ENCODE data around the gene CH25H.
"Not testable (repeated sequence)": the region's sequence is repeated elsewhere in the genome, so short reads cannot be mapped to it uniquely, and the experiment has no call there.

CH25H gene

GRCh38 chr10:89207181-89207800 lies at the start of gene CH25H:
CH25H (minus strand) TSS chr10:89207317; CDS start chr10:89207292, 25 bp downstream.
- DNase-seq (ENCODE audit: low read depth, low spot score) = no peak

GRCh38 chr10:89256340-89256739 lies 49.2 kb upstream of the CH25H start:
- DNase-seq (ENCODE audit: low read depth, low spot score) = no peak

DNA sequence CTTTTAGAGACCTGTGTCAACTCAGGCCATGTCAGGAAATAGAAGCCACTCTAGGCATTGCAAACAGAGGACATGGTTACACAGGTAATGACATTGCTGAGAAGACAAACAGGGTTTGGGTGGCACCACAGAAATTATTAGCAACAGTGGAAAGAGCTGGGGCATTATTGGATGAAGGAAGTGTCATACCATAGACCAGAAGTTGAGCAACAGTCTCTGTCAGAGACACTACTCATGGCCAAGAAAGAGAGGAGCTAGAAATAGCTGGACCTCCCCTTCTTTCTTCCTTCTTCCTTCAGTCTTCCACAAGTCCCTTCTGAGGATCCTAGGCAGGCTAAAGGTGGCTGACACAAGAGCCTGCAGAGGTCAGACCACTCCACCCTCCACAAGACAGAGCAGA lies 48.7 kb upstream of the CH25H start:
- no peak for DNase-seq (ENCODE audit: low read depth, low spot score)

- not testable (repeated sequence) for DNase-seq (ENCODE audit: low read depth, low spot score)
Measured at GRCh38 chr10:89255091-89255579, 48.0 kb upstream of the CH25H start.

- DNase-seq (ENCODE audit: low read depth, low spot score) = no peak
Measured at GRCh38 chr10:89252225-89252585, 45.1 kb upstream of the CH25H start.

- peak; percentile 92 for DNase-seq (ENCODE audit: low read depth, low spot score)
Measured at GRCh38 chr10:89251409-89252224, 44.5 kb upstream of the CH25H start, which contains the start of gene LIPA. LIPA (minus strand) TSS chr10:89251775; CDS start chr10:89247648, 4,127 bp downstream.

DNA sequence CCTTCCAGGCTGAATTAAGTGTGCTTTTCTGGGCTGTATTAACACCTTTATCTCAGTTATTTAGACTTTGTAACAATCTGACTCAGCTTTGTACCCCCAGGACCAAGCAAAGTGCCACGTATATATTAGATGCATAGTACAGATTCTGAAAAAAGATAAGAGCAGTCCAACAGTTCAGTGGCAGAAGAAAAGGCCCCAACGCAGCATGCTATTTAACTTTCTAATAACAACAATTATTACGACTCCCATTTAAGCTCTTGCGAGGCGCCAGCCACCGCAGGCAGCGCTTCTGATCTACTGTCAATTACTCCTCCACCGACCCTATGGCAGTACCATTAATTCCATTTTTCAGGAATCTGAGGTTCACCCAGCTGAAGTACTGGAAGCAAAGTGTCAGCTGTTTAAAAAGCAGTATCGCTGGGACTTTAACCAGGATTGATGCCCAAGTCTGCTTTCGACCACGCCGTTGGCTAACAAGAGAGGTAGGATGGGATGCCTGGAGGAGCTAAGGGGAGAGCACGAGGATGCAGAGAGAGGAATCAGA lies 43.8 kb upstream of the CH25H start:
- no peak for DNase-seq (ENCODE audit: low read depth, low spot score)

GRCh38 chr10:89248990-89249389 lies 41.9 kb upstream of the CH25H start:
- DNase-seq (ENCODE audit: low read depth, low spot score) = no peak

GRCh38 chr10:89247623-89248022 lies 40.5 kb upstream of the CH25H start:
- DNase-seq (ENCODE audit: low read depth, low spot score) = not testable (repeated sequence)

GRCh38 chr10:89245802-89246201 lies 38.7 kb upstream of the CH25H start:
- no peak for DNase-seq (ENCODE audit: low read depth, low spot score)

GRCh38 chr10:89242840-89243568 lies 35.9 kb upstream of the CH25H start:
- DNase-seq (ENCODE audit: low read depth, low spot score) = no peak

- DNase-seq (ENCODE audit: low read depth, low spot score) = no peak
Measured at GRCh38 chr10:89242345-89242684, 35.2 kb upstream of the CH25H start.

GRCh38 chr10:89241486-89242344 lies 34.6 kb upstream of the CH25H start:
- no peak for DNase-seq (ENCODE audit: low read depth, low spot score)

DNA sequence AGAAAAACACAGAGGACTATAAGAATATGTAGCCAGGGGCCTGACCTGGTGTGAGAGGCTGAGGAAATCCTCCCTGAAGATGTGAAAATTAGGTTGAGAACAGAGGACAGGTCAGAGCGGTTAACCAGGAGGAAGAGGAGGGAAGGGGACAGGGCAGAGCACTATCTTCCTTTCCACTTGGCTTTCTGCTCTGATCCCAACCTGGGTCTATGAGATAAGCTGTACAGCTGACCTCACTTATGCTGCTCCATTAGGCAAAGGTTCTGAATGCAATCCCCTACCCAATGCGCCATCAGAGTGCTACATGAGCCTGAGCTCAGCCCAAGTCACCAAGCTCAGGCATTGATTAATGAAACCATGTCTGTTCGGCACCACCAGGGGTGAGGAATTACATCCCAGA lies 33.9 kb upstream of the CH25H start:
- DNase-seq (ENCODE audit: low read depth, low spot score) = no peak

DNA sequence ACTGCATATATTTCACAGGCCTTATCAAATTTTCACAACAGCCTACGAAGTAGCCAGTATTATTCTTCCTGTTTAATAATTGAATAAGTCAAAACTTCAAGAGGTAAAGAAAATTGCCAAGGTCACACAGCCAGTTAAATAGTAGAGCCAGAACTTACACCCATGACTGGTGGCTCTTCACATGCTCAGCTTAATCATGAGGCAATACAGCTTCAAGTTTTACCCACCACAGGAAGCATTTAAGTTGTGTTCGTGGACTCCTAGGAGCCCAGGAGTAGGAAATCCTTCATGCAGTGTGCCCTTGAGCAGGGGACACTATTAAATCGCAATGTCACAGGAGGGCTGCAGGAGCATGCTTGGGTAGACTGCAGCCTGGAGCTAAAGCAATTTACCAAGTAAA lies 33.4 kb upstream of the CH25H start:
- no peak for DNase-seq (ENCODE audit: low read depth, low spot score)

- DNase-seq (ENCODE audit: low read depth, low spot score) = no peak
Measured at GRCh38 chr10:89238956-89239644, 32.0 kb upstream of the CH25H start.

DNA sequence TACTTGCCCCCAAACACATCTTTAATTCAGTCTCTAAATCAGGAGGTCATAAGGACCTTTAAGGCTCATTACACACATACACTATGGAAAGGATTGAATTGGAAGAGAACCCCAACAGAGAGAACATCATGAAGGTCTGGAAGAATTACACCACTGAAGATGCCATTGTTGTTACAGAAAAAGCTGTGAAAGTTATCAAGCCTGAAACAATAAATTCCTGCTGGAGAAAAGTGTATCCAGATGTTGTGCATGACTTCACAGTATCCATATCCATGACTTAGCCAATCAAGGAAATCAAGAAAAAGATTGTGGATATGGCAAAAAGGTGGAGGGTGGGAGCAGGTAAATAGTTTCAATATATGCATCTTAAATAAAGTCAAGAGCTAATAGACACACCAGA lies 30.7 kb upstream of the CH25H start:
- no peak for DNase-seq (ENCODE audit: low read depth, low spot score)

- DNase-seq (ENCODE audit: low read depth, low spot score) = no peak
Measured at GRCh38 chr10:89236226-89236797, 29.2 kb upstream of the CH25H start.

DNA sequence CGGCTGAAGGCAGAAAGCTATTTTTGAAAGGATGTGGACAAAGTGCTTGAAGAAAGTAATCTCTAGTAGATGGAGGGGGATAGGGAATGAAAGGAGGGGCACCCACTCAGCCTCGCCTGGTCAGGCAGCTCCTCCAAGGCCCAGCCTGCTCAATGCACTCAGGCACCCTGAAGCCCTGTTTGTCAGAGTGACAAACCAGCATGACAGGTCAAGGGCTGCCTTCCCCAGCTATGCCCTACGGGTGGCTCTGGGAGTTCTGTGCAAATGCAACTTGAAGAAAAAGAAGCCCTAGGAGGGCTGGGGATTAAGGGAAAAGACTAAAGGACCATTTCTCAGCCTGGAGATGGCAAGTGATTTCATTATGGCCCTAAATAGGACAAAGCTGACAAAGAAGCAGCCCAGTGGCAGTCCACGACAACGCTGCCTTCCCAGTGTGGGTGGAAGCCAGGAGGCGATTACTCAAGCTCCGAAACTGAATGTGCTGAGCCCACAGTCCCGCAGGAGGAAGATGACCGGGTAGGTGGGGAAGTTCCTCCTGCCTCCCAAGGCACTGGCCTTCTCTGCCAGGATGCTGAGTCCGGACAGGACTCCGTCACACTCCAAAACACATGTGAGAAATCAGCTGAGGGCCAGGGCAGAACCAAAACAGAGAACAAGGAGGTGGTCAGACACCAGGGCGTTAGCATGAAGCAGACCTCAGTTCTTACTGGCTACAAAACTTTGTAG lies 28.1 kb upstream of the CH25H start:
- no peak for DNase-seq (ENCODE audit: low read depth, low spot score)

DNA sequence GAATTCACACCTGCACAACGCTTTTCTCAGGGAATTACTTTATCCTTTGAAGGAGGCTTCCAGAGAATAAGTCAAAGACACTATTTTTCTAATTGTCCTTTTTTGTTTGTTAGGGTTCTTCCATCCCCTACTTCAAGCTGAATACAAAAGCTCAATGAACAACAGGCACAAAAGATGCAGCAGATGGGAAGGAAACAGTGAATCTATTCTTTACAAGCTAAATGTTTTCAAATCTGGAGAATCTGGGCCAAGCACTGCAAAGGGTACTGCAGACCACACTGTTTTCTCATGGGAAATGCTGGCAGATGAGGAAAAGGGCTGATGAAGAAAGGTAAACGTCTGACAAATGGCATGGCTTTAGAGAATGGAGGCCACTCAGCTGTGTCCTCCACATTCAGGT lies 25.9 kb upstream of the CH25H start:
- DNase-seq (ENCODE audit: low read depth, low spot score) = no peak
